Vagina (tissue), 2 donors: ENCODE results near the gene DPYSL3. TPM values are rescaled to one million over a fixed set of nuclear protein-coding genes. Genes with fewer than 3 reads are reported as not detected.
A peak's percentile ranks its signal among the peaks of the same experiment; 100 is the strongest.

Source experiments
- DNase-seq, 2 donors: peaks; one replicate each; pipeline ENCODE4 v3.0.0-alpha.2; 2017; ENCODE audit errors: extremely low spot score in 2 of 2
- H3K27ac ChIP-seq: fragments of 200-600 bp; sonication (generic); one replicate; pipeline ENCODE4 v1.5.1; 2019
- H3K27me3 ChIP-seq: fragments of 200-600 bp; sonication (generic); one replicate; pipeline ENCODE4 v1.5.1; 2019
- H3K36me3 ChIP-seq, 2 donors: fragments of 200-600 bp; sonication (generic); one replicate each; pipeline ENCODE4 v1.5.1; 2017 to 2019
- H3K4me1 ChIP-seq: fragments of 200-600 bp; sonication (generic); one replicate; pipeline ENCODE4 v1.5.1; 2019
- H3K4me3 ChIP-seq, 2 donors: fragments of 200-600 bp; sonication (generic); 1 replicate in 1 of 2; 2 replicates in 1 of 2; pipeline ENCODE4 v1.5.1; 2016 to 2019
- H3K9me3 ChIP-seq: fragments of 200-600 bp; sonication (generic); one replicate; pipeline ENCODE4 v1.5.1; 2019
- POLR2A ChIP-seq, 2 donors: fragments of 450-650 bp; IDR thresholded peaks; one replicate each; pipeline ENCODE4 v1.6.1; 2017; ENCODE audit warnings: antibody characterized with exemption in 2 of 2, mild to moderate bottlenecking in 2 of 2, moderate library complexity in 2 of 2
- POLR2AphosphoS5 ChIP-seq, 2 donors: sonication (generic); formaldehyde crosslinking; IDR thresholded peaks; one replicate each; pipeline ENCODE4 v1.9.0; 2017; ENCODE audit warnings: antibody characterized with exemption in 2 of 2, mild to moderate bottlenecking in 2 of 2, low read depth in 1 of 2; ENCODE audit not compliant: insufficient read depth in 1 of 2
- intact Hi-C: fragments of 100-400 bp; cut with DNase I; formaldehyde crosslinking; loops from one replicate; pipeline ENCODE4 v1.15.1; 2023
- total RNA-seq: library from RNA; depleted of rRNA; stranded (reverse); fragments of >200 nt; gene quantifications from one replicate; pipeline ENCODE4 v1.2.3, GENCODE V29; 2016
- TF ChIP-seq, protein P1 (sequence below), 3 experiments: fragments of 450-650 bp in 2 of 3; fragments of 200-600 bp in 1 of 3; sonication (generic) in 1 of 3; IDR thresholded peaks; one replicate each; pipeline ENCODE4 v1.5.1; 2017 to 2019; ENCODE audit warnings: antibody characterized with exemption in 3 of 3, mild to moderate bottlenecking in 2 of 3, moderate library complexity in 2 of 3

The DPYSL3 gene
- total RNA-seq, 1 donor from 2014 or later = 68.5 TPM

GRCh38 chr5:147455822-147456450 lies 53.9 kb downstream of the DPYSL3 start:
- TF ChIP-seq POLR2A (IDR thresholded peaks at IDR 0.05) (no peak), POLR2AphosphoS5 (IDR thresholded peaks at IDR 0.05; ENCODE audit: insufficient read depth in 1 of 2, low read depth in 1 of 2) (no peak)
- TF ChIP-seq, protein P1, sequence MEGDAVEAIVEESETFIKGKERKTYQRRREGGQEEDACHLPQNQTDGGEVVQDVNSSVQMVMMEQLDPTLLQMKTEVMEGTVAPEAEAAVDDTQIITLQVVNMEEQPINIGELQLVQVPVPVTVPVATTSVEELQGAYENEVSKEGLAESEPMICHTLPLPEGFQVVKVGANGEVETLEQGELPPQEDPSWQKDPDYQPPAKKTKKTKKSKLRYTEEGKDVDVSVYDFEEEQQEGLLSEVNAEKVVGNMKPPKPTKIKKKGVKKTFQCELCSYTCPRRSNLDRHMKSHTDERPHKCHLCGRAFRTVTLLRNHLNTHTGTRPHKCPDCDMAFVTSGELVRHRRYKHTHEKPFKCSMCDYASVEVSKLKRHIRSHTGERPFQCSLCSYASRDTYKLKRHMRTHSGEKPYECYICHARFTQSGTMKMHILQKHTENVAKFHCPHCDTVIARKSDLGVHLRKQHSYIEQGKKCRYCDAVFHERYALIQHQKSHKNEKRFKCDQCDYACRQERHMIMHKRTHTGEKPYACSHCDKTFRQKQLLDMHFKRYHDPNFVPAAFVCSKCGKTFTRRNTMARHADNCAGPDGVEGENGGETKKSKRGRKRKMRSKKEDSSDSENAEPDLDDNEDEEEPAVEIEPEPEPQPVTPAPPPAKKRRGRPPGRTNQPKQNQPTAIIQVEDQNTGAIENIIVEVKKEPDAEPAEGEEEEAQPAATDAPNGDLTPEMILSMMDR (IDR thresholded peaks at IDR 0.05) = no peak
- H3K27me3 ChIP-seq = no peaks in the 10 kb centered on the region
- no peak overlapping the region for H3K4me3 ChIP-seq
- H3K36me3 ChIP-seq = no peaks in the 10 kb centered on the region
- intact Hi-C loops = loop anchor here (1.0 to 2.0 kb wide), 2 partner anchors 28 to 103 kb away; no protein-coding TSS in a partner anchor
- no peaks in the 10 kb centered on the region for H3K9me3 ChIP-seq
- H3K27ac ChIP-seq = peak overlapping the region; percentile 91
- DNase-seq = no peak
- peaks cover 28% of the 10 kb centered on the region for H3K4me1 ChIP-seq

DNA sequence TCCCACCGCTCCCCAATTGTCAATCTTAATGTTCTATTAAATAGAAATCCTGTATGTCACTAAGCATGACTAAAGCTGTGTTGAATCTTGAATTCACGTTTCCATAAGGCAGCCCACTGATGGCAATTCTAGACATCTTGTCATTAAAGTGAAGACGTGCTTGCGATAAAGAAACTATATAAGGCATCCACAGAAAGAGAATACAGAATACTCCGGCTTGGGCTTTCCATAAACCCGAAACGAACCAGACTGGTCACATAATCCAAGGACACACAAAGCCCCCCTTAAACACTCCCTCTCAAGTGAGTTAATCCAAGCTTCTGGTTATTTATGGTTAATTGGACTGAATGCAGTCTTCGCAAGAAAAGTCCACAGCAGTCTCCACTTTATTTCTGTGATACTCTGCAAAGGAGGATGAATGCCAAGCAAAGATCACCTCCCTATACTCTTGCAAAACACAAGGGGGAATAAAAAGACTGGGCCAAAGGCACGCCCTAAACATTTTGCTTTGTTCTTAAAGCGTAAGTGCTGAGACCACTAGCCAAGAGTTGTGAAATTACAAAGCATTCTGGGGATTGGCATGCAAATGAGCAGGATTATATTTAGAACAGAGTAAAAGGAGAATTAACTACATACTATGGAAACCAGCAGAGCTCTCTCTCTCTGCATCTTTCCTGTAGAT lies 54.7 kb downstream of the DPYSL3 start:
- H3K27ac ChIP-seq = peak overlapping the region; percentile 91
- no peaks in the 10 kb centered on the region for H3K36me3 ChIP-seq
- no peaks in the 10 kb centered on the region for H3K9me3 ChIP-seq
- H3K4me1 ChIP-seq = peaks cover 28% of the 10 kb centered on the region
- DNase-seq = no peak
- TF ChIP-seq POLR2AphosphoS5 (IDR thresholded peaks at IDR 0.05; ENCODE audit: insufficient read depth in 1 of 2, low read depth in 1 of 2) (peak; percentile 22 to 76), POLR2A (IDR thresholded peaks at IDR 0.05) (no peak)
- intact Hi-C loops = loop anchor here (1.0 to 5.0 kb wide), 4 partner anchors 29 to 122 kb away; no protein-coding TSS in a partner anchor
- no peaks in the 10 kb centered on the region for H3K27me3 ChIP-seq
- peak overlapping the region; percentile 69 to 78 for H3K4me3 ChIP-seq

DNA sequence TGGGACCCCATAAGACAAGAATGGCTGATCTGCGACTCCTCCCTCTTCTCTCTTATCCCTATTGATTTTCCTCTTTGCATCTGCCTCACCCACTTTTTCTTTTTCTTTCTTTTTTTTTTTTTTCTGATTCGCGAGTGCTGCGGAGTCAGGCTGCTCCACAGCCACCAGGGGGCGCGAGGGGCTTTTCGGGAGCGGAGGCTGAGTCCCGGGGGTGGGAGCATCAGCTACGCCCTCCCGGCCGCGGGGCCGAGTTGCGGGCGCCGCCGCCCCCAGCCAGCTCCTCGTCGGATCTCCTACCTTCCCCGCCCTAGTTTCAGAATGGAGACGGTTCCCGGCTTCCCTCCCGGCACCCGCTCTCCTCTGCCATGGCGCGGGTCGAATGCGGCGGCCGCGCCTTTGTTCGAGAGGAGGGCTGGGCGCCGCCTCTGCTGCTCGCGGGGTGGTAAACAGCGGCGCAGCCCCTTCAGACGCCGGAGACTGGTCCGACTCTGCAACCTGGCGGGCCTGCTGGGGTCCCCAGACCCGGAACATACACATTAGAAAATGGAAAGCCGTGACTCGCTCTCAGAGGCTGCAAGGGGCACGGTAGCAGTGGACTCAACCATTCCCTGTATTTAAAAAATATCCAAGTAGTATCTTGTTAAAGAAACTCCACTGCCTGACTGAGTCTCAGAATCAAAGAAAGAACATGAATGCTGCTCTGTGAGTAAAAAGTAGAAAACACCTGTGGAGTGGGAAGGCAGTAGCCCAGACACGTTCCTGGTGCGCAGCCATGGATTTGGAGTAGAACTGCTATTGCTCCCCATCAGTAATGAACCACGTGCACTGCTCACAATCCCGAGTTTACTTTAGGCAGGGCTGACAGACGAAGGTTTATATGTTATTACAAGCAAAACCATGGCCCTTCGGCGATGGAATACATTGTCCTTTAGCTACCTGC lies 55.7 kb downstream of the DPYSL3 start:
- Histone ChIP-seq H3K9me3 (no peaks in the 10 kb centered on the region), H3K4me1 (peaks cover 31% of the 10 kb centered on the region), H3K4me3 (peak overlapping the region; percentile 69 to 78), H3K27ac (peak overlapping the region; percentile 91), H3K36me3 (no peaks in the 10 kb centered on the region), H3K27me3 (no peaks in the 10 kb centered on the region)
- TF ChIP-seq, protein P1 (IDR thresholded peaks at IDR 0.05) = peak; percentile 34 to 89 (median 61)
- TF ChIP-seq POLR2A (IDR thresholded peaks at IDR 0.05) (peak in 1 of 2 donors; percentile 22), POLR2AphosphoS5 (IDR thresholded peaks at IDR 0.05; ENCODE audit: insufficient read depth in 1 of 2, low read depth in 1 of 2) (peak; percentile 7 to 61)
- intact Hi-C loops = loop anchor here (2.0 to 5.0 kb wide), 3 partner anchors 52 to 123 kb away; no protein-coding TSS in a partner anchor
- no peak for DNase-seq

DNA sequence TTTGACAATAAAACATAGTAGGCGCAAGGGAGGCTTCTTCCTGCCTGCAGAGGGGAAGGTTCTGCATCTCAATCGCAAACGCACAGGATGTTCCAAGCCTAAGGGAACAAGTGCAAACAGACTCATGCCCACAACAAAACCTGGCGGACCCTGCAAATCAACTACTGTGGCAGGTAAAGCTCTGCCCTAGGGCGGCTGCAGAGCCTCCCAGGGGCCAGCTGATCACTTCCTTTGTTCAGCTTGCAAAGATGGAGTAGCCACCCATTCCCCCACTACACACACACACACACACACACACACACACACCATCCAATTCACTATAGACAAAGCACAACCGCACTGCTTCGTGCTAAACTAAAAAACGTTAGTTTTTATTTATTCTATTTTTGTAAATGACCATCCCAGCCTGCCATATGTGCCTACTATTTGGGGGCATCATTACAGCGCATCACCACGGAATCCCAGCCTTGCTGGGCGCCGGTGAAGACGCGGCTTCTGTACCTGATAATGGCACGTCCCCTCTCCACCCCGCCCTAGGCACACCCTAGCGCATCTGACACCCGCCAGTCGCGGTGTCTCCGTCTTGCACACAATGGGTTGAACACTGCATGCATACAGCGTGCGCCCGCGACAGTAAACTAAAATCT lies 57.6 kb downstream of the DPYSL3 start:
- H3K27ac ChIP-seq = peak overlapping the region; percentile 91
- DNase-seq = no peak
- no peaks in the 10 kb centered on the region for H3K27me3 ChIP-seq
- H3K4me3 ChIP-seq = peak overlapping the region; percentile 69 to 78
- no peaks in the 10 kb centered on the region for H3K36me3 ChIP-seq
- H3K4me1 ChIP-seq = peaks cover 37% of the 10 kb centered on the region
- no peaks in the 10 kb centered on the region for H3K9me3 ChIP-seq
- intact Hi-C loops = loop anchor here (5.0 kb wide), 2 partner anchors 50 to 125 kb away; no protein-coding TSS in a partner anchor
- TF ChIP-seq POLR2AphosphoS5 (IDR thresholded peaks at IDR 0.05; ENCODE audit: insufficient read depth in 1 of 2, low read depth in 1 of 2) (no peak), POLR2A (IDR thresholded peaks at IDR 0.05) (no peak)
- TF ChIP-seq, protein P1 (IDR thresholded peaks at IDR 0.05) = no peak
